Activated naive CD4-positive, alpha-beta T cell treated with anti-CD3 and anti-CD28 coated beads for 36 hours (primary cell): ENCODE measurements around the gene TUBG1. TPM values are rescaled to one million over a fixed set of nuclear protein-coding genes. Genes with fewer than 3 reads are reported as not detected.

ENCODE experiments used
- CTCF ChIA-PET: fragments of 350-600 bp; sonication (Branson Sonifier 250); formaldehyde crosslinking; loops from one replicate; lab custom pipeline; 2021; ENCODE audit warnings: antibody characterized with exemption; lab: Charles Lee
- DNase-seq: peaks from one replicate; pipeline ENCODE4 v3.0.0-alpha.2; 2020
- H3K27ac Mint-ChIP-seq: one replicate; pipeline ENCODE4 v1.8.0; 2021; ENCODE audit warnings: mild to moderate bottlenecking, mixed read lengths
- H3K27me3 Mint-ChIP-seq: one replicate; pipeline ENCODE4 v1.8.0; 2021; ENCODE audit warnings: low read depth, mixed read lengths
- H3K36me3 Mint-ChIP-seq: one replicate; pipeline ENCODE4 v1.8.0; 2021; ENCODE audit warnings: low read depth, mixed read lengths
- H3K4me1 Mint-ChIP-seq: one replicate; pipeline ENCODE4 v1.8.0; 2021; ENCODE audit warnings: low read depth, mixed read lengths
- H3K4me3 Mint-ChIP-seq: one replicate; pipeline ENCODE4 v1.8.0; 2021; ENCODE audit warnings: mild to moderate bottlenecking, moderate library complexity, mixed read lengths
- H3K9me3 Mint-ChIP-seq: one replicate; pipeline ENCODE4 v1.8.0; 2021; ENCODE audit warnings: mixed read lengths
- intact Hi-C: fragments of 100-400 bp; cut with micrococcal nuclease; formaldehyde crosslinking; loops from one replicate; pipeline ENCODE4 v1.15.1; 2023
- total RNA-seq, 2 experiments: library from RNA; stranded (reverse); gene quantifications; one replicate each; pipeline ENCODE4 v1.2.3, GENCODE V29; 2021

Gene TUBG1
- total RNA-seq, 2 experiments from 2014 or later, result 91.3 to 92.0 TPM

GRCh38 chr17:42660692-42661345 lies 51.3 kb downstream of the TUBG1 start:
- Mint-ChIP-seq H3K4me1 (peaks cover 18% of the 10 kb centered on the region), H3K4me3 (no peak overlapping the region), H3K9me3 (peaks cover 3% of the 10 kb centered on the region), H3K27me3 (no peaks in the 10 kb centered on the region), H3K27ac (no peak overlapping the region), H3K36me3 (peaks cover 3% of the 10 kb centered on the region)
- intact Hi-C loops, result no loop called here
- CTCF ChIA-PET, result interaction anchor here (1.0 to 1.6 kb wide), 4 partner anchors 11 to 103 kb away, joined by 3 to 5 read pairs (median 4); no protein-coding TSS in a partner anchor
- no peak for DNase-seq

Other genes starting within 250 kb of the TUBG1 start
- gene STAT3, start 221.2 kb upstream of the TUBG1 start, total RNA-seq, result 100 to 1,000 TPM; 404 to 408 TPM
- gene CAVIN1, start 186.4 kb upstream of the TUBG1 start, total RNA-seq, result under 1 TPM; 0.64 to 0.67 TPM
- gene ATP6V0A1, start 150.8 kb upstream of the TUBG1 start, total RNA-seq, result 10 to 100 TPM in 1 of 2 experiments, 1 to 10 TPM in 1; 9.9 to 10.3 TPM
- 10 to 100 TPM; 11.1 to 11.9 TPM for gene NAGLU, start 73.4 kb upstream of the TUBG1 start, total RNA-seq
- gene HSD17B1, start 56.8 kb upstream of the TUBG1 start, total RNA-seq, result under 1 TPM; 0.26 to 0.67 TPM
- gene COASY, start 47.5 kb upstream of the TUBG1 start, total RNA-seq, result 10 to 100 TPM; 93.3 to 93.6 TPM
- gene MLX, start 42.6 kb upstream of the TUBG1 start, total RNA-seq, result 10 to 100 TPM; 22.1 to 24.7 TPM
- 10 to 100 TPM; 38.6 to 42.2 TPM for gene PSMC3IP, start 32.0 kb upstream of the TUBG1 start, total RNA-seq
- gene RETREG3, start 309 bp upstream of the TUBG1 start, total RNA-seq, result 10 to 100 TPM; 28.6 to 33.5 TPM
- 1 to 10 TPM; 9.1 to 9.9 TPM for gene TUBG2, start 49.6 kb downstream of the TUBG1 start, total RNA-seq
- under 1 TPM; 0.62 to 0.77 TPM for gene PLEKHH3, start 67.3 kb downstream of the TUBG1 start, total RNA-seq
- under 1 TPM; 0.14 to 0.20 TPM for gene CCR10, start 72.2 kb downstream of the TUBG1 start, total RNA-seq
- gene CNTNAP1, start 72.8 kb downstream of the TUBG1 start, total RNA-seq, result 1 to 10 TPM; 1.4 to 1.5 TPM
- 10 to 100 TPM; 31.9 to 34.0 TPM for gene EZH1, start 135.4 kb downstream of the TUBG1 start, total RNA-seq
- not detected for gene RAMP2, start 151.5 kb downstream of the TUBG1 start, total RNA-seq
- 10 to 100 TPM; 57.5 to 58.2 TPM for gene VPS25, start 163.8 kb downstream of the TUBG1 start, total RNA-seq
- gene WNK4, start 170.9 kb downstream of the TUBG1 start, total RNA-seq, result under 1 TPM; 0.17 to 0.41 TPM
- gene COA3, start 189.0 kb downstream of the TUBG1 start, total RNA-seq, result 10 to 100 TPM; 23.7 to 24.4 TPM
- gene CNTD1, start 189.2 kb downstream of the TUBG1 start, total RNA-seq, result not detected
- 10 to 100 TPM; 64.1 to 71.3 TPM for gene BECN1, start 214.6 kb downstream of the TUBG1 start, total RNA-seq
- gene PSME3, start 223.7 kb downstream of the TUBG1 start, total RNA-seq, result 10 to 100 TPM; 84.7 to 87.0 TPM
- 1 to 10 TPM; 2.0 to 2.6 TPM for gene AOC2, start 234.9 kb downstream of the TUBG1 start, total RNA-seq
- gene AOC3, start 241.5 kb downstream of the TUBG1 start, total RNA-seq, result 1 to 10 TPM; 1.4 to 2.6 TPM